Heart left ventricle (tissue), 13 donors: Measurements from ENCODE around the gene MAGI2.

Experiments
- CTCF ChIP-seq, 12 donors: fragments of 200-600 bp; sonication (generic) in 4 of 12; IDR thresholded peaks; one replicate each; pipeline versions ENCODE4 v1.5.0 to v1.8.0; 2018 to 2022; ENCODE audit warnings: antibody characterized with exemption in 12 of 12, mild to moderate bottlenecking in 5 of 12
- POLR2A ChIP-seq, 2 donors: fragments of 450-650 bp; IDR thresholded peaks; one replicate each; pipeline ENCODE4 v1.6.1; 2017; ENCODE audit warnings: antibody characterized with exemption in 2 of 2, mild to moderate bottlenecking in 2 of 2, moderate library complexity in 2 of 2
- donor health status: ischemic (EF 13 %, LVEDD 7.1; RV severe dilation, severe dysfunction).
- donor health status: DM: no; HTN: yes; CAD: no.
- donor health status: DM: no; HTN: no; CAD: no.
- donor health status: ischemic (EF 25% LVEDD 6.9; RV normal size, moderate dysfunction).
- donor health status: ischemic (EF 25% LVEDD 5.7; RV mildly dilated, moderate dysfunction).
- donor health status: ischemic (EF 35%, LVEDD 5.7; RV mildly dilated, moderate dysfunction).
- donor health status: nonischemic (EF 11% LVEDD 7.7; RV severe dilation, severe dysfunction).
- donor health status: DM: yes; HTN: yes; CAD: no.
- donor health status: PGD.
- donor health status: ischemic (EF 29% LVEDD 5.4; RV normal size, mild dysfunction).
- donor health status: nonischemic (EF 23%, LVEDD 6.1; RV moderate dilation, normal function).

DNA sequence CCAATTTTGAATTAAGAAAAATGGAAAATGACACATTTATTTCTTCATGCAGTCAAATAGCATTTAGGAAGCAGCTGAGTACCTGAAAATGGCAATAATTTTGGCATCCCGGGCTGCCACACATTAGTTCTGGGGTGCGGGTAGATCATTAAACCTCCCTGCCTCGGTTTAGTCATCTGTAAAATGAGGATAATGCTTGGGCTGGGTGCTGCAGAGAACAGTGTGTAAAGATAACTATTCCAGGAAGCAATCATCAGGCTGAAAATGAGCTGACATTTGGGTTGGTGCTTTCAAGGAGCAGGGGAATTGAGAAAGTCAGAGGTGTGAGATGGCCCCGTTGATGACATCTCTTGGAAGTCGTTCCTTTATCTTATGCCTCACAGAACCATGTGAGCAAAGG lies 887.7 kb downstream of the MAGI2 start:
- TF ChIP-seq CTCF (IDR thresholded peaks at IDR 0.05) (no peak), POLR2A (IDR thresholded peaks at IDR 0.05) (no peak)
